Measurements from ENCODE around the gene BMP8B. TPM values are rescaled to one million over a fixed set of nuclear protein-coding genes. Genes with fewer than 3 reads are reported as not detected.
A peak's percentile ranks its signal among the peaks of the same experiment; 100 is the strongest.

BMP8B gene
- polyA plus RNA-seq, 3 donors = 0.14 to 1.3 (median 0.24) TPM

DNA sequence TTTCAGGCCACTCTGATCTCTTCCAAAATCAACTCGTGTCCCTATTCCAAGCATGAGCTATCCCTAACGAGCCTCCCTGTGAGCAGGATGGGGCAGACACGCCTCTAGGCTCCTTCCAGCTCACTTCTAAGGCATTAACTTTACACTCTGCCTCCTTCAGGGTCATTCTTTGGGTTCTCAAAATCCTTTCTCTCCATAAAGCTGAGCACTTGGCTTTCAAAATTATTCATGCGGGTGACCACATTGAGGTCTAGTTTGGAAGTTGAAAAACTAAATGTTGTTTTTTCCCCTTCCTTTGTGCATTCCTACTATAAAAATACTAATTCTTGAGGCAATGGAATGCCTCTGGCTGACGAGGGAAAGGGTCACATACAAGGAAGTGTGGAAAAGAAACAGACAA is 33.5 kb upstream of the BMP8B start:
- Histone ChIP-seq H3K4me1 (ENCODE audit: control insufficient read depth in 1 of 2, insufficient read depth in 2 of 2, low read length in 2 of 2) (peaks cover 25 to 28% of the 10 kb centered on the region in 2 donors), H4K20me1 (ENCODE audit: insufficient read depth, low read length) (no peaks in the 10 kb centered on the region), H3K4me2 (replicated peaks; ENCODE audit: extremely low read depth, low read length, poor library complexity, severe bottlenecking) (no peak overlapping the region), H3K79me2 (ENCODE audit: insufficient read depth, low read length) (no peaks in the 10 kb centered on the region), H3K4me3 (replicated peaks in 1 of 3; ENCODE audit: low read depth in 2 of 3, low read length in 3 of 3) (no peak overlapping the region), H3K27ac (ENCODE audit: low read depth in 1 of 2, low read length in 2 of 2) (no peak overlapping the region), H3K27me3 (ENCODE audit: control insufficient read depth in 2 of 2, insufficient read depth in 2 of 2, low read length in 2 of 2) (no peaks in the 10 kb centered on the region), H3K9ac (ENCODE audit: insufficient read depth, low read length, poor library complexity, severe bottlenecking) (no peak overlapping the region), H3K9me3 (replicated peaks in 1 of 2; ENCODE audit: control insufficient read depth in 1 of 2, insufficient read depth in 1 of 2, low read length in 2 of 2) (no peaks in the 10 kb centered on the region), H3K36me3 (replicated peaks in 1 of 2; ENCODE audit: control insufficient read depth in 1 of 2, insufficient read depth in 2 of 2, low read length in 2 of 2) (no peaks in the 10 kb centered on the region), H2AFZ (ENCODE audit: insufficient read depth, low read depth, low read length, poor library complexity, severe bottlenecking) (no peak overlapping the region)
- WGBS (ENCODE audit: insufficient coverage) = 87% methylated on average over 2 of the region's 5 CpGs
- Mint-ChIP-seq H3K27me3 (ENCODE audit: low read depth in 3 of 3) (peaks cover 1 to 4% (median 1%) of the 10 kb centered on the region in 3 donors), H3K4me3 (no peak overlapping the region), H3K27ac (no peak overlapping the region), H3K9me3 (no peaks in the 10 kb centered on the region), H3K36me3 (peaks cover 0 to 6% of the 10 kb centered on the region in 2 donors), H3K4me1 (peaks cover 30% of the 10 kb centered on the region)
- TF ChIP-seq, protein P1, sequence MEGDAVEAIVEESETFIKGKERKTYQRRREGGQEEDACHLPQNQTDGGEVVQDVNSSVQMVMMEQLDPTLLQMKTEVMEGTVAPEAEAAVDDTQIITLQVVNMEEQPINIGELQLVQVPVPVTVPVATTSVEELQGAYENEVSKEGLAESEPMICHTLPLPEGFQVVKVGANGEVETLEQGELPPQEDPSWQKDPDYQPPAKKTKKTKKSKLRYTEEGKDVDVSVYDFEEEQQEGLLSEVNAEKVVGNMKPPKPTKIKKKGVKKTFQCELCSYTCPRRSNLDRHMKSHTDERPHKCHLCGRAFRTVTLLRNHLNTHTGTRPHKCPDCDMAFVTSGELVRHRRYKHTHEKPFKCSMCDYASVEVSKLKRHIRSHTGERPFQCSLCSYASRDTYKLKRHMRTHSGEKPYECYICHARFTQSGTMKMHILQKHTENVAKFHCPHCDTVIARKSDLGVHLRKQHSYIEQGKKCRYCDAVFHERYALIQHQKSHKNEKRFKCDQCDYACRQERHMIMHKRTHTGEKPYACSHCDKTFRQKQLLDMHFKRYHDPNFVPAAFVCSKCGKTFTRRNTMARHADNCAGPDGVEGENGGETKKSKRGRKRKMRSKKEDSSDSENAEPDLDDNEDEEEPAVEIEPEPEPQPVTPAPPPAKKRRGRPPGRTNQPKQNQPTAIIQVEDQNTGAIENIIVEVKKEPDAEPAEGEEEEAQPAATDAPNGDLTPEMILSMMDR (IDR thresholded peaks at IDR 0.05) = no peak
- no peak for DNase-seq
- intact Hi-C loops (cut with micrococcal nuclease) = no loop called here

DNA sequence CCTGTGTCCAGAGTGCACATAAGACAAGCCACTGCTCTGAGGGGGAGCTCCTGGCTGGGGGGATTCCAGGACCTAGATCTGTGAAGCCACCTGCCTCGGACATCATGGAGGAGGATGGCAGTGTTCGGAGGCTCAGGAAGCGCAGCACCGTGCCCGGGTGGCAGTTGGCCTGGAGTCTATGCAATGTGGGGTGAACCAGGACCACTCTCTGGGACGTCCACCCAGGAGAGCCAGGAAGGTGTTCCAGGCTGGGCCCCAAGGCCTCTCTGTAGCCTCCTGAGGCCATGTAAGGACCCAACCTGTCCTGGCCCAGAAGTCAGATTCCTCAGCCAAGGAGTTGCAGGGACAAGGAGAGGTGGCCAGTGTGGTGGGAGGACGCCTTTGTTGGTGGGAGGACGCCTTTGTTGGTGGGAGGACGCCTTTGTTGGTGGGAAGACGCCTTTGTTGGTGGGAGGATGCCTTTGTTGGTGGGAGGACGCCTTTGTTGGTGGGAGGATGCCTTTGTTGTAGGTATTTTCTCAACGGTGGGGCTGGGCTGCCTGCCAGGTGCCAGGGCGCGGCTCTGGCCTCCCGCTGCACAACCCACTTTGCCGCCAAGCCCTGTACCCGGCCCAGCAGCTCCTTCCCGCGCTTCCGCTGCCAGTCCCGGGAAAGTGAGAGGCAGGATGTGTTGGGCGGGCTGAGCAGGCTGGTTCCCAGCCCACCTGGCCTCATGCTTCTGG is 30.6 kb upstream of the BMP8B start:
- Histone ChIP-seq H2AFZ (ENCODE audit: insufficient read depth, low read depth, low read length, poor library complexity, severe bottlenecking) (no peak overlapping the region), H3K36me3 (replicated peaks in 1 of 2; ENCODE audit: control insufficient read depth in 1 of 2, insufficient read depth in 2 of 2, low read length in 2 of 2) (no peaks in the 10 kb centered on the region), H3K27me3 (ENCODE audit: control insufficient read depth in 2 of 2, insufficient read depth in 2 of 2, low read length in 2 of 2) (no peaks in the 10 kb centered on the region), H3K9ac (ENCODE audit: insufficient read depth, low read length, poor library complexity, severe bottlenecking) (no peak overlapping the region), H3K79me2 (ENCODE audit: insufficient read depth, low read length) (no peaks in the 10 kb centered on the region), H3K4me1 (ENCODE audit: control insufficient read depth in 1 of 2, insufficient read depth in 2 of 2, low read length in 2 of 2) (peaks cover 25 to 29% of the 10 kb centered on the region in 2 donors), H4K20me1 (ENCODE audit: insufficient read depth, low read length) (no peaks in the 10 kb centered on the region), H3K4me3 (replicated peaks in 1 of 3; ENCODE audit: low read depth in 2 of 3, low read length in 3 of 3) (no peak overlapping the region), H3K27ac (ENCODE audit: low read depth in 1 of 2, low read length in 2 of 2) (no peak overlapping the region), H3K4me2 (replicated peaks; ENCODE audit: extremely low read depth, low read length, poor library complexity, severe bottlenecking) (no peak overlapping the region), H3K9me3 (replicated peaks in 1 of 2; ENCODE audit: control insufficient read depth in 1 of 2, insufficient read depth in 1 of 2, low read length in 2 of 2) (no peaks in the 10 kb centered on the region)
- DNase-seq = no peak
- WGBS (ENCODE audit: insufficient coverage) = 93% methylated on average over 16 of the region's 22 CpGs
- Mint-ChIP-seq H3K27ac (peak overlapping the region in 3 of 7 donors; percentile 13 to 68 (median 26)), H3K27me3 (ENCODE audit: low read depth in 3 of 3) (peaks cover 1 to 4% (median 3%) of the 10 kb centered on the region in 3 donors), H3K36me3 (peaks cover 0 to 7% of the 10 kb centered on the region in 2 donors), H3K4me3 (no peak overlapping the region), H3K9me3 (no peaks in the 10 kb centered on the region), H3K4me1 (peaks cover 26% of the 10 kb centered on the region)
- intact Hi-C loops (cut with micrococcal nuclease) = loop anchor here (5.0 kb wide), 2 partner anchors 83 to 153 kb away; partner anchors contain the start of gene MYCL (in 2 of the 2)
- TF ChIP-seq, protein P1 (IDR thresholded peaks at IDR 0.05) = no peak

Measured in CD14-positive monocyte (primary cell).